ENCODE measurements around the gene ERCC6L. TPM values are rescaled to one million over a fixed set of nuclear protein-coding genes. Genes with fewer than 3 reads are reported as not detected.
"Not testable (repeated sequence)": the region's sequence is repeated elsewhere in the genome, so short reads cannot be mapped to it uniquely, and the experiment has no call there.

The ERCC6L gene
- total and polyA plus RNA-seq, 12 donors: 0.01 to 0.23 (median 0.12) TPM; not detected in 8

GRCh38 chrX:72238183-72238582 lies 644 bp downstream of the ERCC6L start:
- H3K4me1 ChIP-seq: peaks cover 0 to 8% (median 0%) of the 10 kb centered on the region in 9 donors
- TF ChIP-seq, protein P1, sequence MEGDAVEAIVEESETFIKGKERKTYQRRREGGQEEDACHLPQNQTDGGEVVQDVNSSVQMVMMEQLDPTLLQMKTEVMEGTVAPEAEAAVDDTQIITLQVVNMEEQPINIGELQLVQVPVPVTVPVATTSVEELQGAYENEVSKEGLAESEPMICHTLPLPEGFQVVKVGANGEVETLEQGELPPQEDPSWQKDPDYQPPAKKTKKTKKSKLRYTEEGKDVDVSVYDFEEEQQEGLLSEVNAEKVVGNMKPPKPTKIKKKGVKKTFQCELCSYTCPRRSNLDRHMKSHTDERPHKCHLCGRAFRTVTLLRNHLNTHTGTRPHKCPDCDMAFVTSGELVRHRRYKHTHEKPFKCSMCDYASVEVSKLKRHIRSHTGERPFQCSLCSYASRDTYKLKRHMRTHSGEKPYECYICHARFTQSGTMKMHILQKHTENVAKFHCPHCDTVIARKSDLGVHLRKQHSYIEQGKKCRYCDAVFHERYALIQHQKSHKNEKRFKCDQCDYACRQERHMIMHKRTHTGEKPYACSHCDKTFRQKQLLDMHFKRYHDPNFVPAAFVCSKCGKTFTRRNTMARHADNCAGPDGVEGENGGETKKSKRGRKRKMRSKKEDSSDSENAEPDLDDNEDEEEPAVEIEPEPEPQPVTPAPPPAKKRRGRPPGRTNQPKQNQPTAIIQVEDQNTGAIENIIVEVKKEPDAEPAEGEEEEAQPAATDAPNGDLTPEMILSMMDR (IDR thresholded peaks at IDR 0.05): no peak
- WGBS, 2 donors: 30 to 36% methylated on average over 6 of the region's 6 CpGs
- ATAC-seq (no peak), DNase-seq (no peak)
- no peaks in the 10 kb centered on the region for H3K36me3 ChIP-seq
- no peaks in the 10 kb centered on the region for H3K9me3 ChIP-seq
- peak overlapping the region in 3 of 10 donors; percentile 43 to 49 (median 48) for H3K4me3 ChIP-seq
- intact Hi-C loops (cut with DNase I): no loop called here
- H3K27me3 ChIP-seq: no peaks in the 10 kb centered on the region
- no peak overlapping the region for H3K27ac ChIP-seq

DNA sequence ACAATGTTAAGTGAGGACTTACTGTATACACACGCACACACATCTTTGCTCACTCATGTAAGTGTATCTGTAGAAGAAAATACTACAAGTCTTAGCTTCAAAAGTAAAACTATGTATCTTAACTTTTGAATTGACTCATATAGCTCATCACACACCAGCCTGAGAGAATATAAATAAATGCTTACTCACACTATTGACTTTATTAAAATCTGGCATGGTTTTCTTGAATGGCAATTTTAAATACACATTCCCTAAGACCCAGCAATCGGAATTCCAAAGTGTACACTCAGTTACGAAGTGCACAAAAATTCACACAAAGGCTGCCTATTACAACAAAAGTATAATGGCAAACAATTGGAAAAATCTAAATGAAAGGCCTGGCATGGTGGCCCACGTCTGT lies 2.0 kb downstream of the ERCC6L start:
- TF ChIP-seq, protein P1 (IDR thresholded peaks at IDR 0.05): no peak
- H3K27me3 ChIP-seq: no peaks in the 10 kb centered on the region
- ATAC-seq: no peak
- peaks cover 0 to 6% (median 0%) of the 10 kb centered on the region in 9 donors for H3K4me1 ChIP-seq
- intact Hi-C loops (cut with DNase I): no loop called here
- H3K27ac ChIP-seq: no peak overlapping the region
- 92 to 97% methylated on average over 4 of the region's 4 CpGs for WGBS, 2 donors
- H3K9me3 ChIP-seq: no peaks in the 10 kb centered on the region
- DNase-seq: no peak
- H3K4me3 ChIP-seq: no peak overlapping the region
- H3K36me3 ChIP-seq: no peaks in the 10 kb centered on the region

GRCh38 chrX:72230290-72230689 lies 8.5 kb downstream of the ERCC6L start:
- H3K4me3 ChIP-seq: no peak overlapping the region
- no peaks in the 10 kb centered on the region for H3K27me3 ChIP-seq
- no peaks in the 10 kb centered on the region for H3K4me1 ChIP-seq
- no peak for ATAC-seq
- no peaks in the 10 kb centered on the region for H3K36me3 ChIP-seq
- WGBS, 2 donors: 97 to 99% methylated on average over 3 of the region's 3 CpGs
- no peak overlapping the region for H3K27ac ChIP-seq
- peaks cover 0 to 11% (median 0%) of the 10 kb centered on the region in 11 donors for H3K9me3 ChIP-seq
- intact Hi-C loops (cut with DNase I): no loop called here
- TF ChIP-seq, protein P1 (IDR thresholded peaks at IDR 0.05): no peak
- DNase-seq: no peak

DNA sequence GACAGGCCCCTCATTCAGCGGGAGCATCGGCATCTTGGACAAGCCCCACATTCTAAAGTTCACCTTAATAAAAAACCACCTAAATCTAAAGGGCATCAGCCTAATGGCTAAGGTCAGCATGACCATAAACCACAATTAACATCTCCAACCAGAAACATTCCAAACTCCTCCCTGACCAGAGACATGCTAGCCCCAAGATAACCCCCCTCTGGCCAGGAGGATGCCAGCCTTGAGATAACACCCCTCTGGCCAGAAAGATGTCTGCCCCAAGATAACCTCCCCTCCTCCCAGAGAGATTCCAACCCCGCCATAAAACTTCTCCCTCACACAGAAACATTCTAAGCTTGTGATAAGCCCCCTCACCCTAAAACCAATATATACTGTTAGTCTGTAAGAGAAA lies 18.5 kb downstream of the ERCC6L start:
- intact Hi-C loops (cut with DNase I); H3K9me3 ChIP-seq: not testable (repeated sequence)
- WGBS, 2 donors: 89 to 98% methylated on average over 3 of the region's 3 CpGs

GRCh38 chrX:72216973-72217372 lies 21.9 kb downstream of the ERCC6L start:
- DNase-seq (no peak), ATAC-seq (no peak)
- Histone ChIP-seq H3K4me1 (no peaks in the 10 kb centered on the region), H3K36me3 (no peaks in the 10 kb centered on the region), H3K27me3 (no peaks in the 10 kb centered on the region), H3K9me3 (no peaks in the 10 kb centered on the region), H3K27ac (no peak overlapping the region), H3K4me3 (no peak overlapping the region)
- TF ChIP-seq, protein P1 (IDR thresholded peaks at IDR 0.05): no peak
- intact Hi-C loops (cut with DNase I): no loop called here
- 55 to 67% methylated on average over 1 of the region's 1 CpG for WGBS, 2 donors

More for the DNA sequence above, 18.5 kb downstream of the ERCC6L start:
- DNase-seq, H3K4me1 ChIP-seq, H3K4me3 ChIP-seq, H3K27me3 ChIP-seq, H3K27ac ChIP-seq, H3K36me3 ChIP-seq, ATAC-seq: not testable (repeated sequence)
